Measurements from ENCODE around the gene QRFP.

Gene QRFP

DNA sequence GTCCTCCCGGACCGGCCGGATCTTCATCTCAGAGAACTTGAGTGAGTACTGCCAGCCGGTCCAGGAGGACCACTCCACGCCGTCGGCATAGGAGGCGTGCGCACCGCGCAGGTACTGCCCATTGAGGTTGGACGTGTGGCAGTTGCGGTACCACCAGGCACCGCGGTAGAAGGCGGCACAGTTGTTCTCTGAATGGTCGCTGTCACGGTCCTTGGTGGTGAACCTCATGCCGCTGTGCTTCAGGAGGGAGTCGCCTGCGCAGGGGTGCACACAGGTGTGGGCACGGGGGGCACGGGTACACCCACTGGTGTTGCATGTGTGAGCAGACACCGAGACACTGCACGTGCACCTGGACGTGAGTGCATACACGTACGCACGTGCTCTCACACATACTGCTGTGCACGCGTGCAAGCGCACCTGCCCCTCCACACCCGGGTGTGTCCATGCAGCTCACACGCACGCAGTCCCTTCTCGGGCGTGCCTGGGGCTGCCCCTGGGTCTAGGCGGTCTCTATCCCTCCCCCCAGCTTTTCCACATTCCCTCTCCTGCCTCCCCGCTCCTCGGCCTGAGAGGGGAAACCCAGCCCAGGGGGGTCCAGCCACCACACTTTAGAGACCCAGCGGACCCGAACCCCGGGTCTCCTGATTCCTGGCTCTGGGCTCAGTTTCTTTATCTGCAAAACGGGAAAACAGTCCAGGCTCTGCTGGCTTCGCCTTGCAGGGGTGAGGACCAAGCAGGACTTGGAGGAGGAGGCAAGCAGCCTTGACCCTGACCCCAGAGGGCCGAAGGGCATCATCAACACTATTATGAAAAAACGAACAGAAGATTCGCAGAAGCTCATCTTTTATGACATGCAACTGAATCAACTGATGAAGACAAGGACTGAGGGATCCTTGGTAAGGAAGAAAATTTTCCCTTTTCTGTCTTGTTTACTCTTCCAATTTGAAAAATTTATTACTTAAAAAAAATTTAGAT lies 7.7 kb upstream of the QRFP start:
- DNase-seq: no peak

- DNase-seq: no peak
Measured at GRCh38 chr9:130903194-130904069, 6.8 kb upstream of the QRFP start.

DNA sequence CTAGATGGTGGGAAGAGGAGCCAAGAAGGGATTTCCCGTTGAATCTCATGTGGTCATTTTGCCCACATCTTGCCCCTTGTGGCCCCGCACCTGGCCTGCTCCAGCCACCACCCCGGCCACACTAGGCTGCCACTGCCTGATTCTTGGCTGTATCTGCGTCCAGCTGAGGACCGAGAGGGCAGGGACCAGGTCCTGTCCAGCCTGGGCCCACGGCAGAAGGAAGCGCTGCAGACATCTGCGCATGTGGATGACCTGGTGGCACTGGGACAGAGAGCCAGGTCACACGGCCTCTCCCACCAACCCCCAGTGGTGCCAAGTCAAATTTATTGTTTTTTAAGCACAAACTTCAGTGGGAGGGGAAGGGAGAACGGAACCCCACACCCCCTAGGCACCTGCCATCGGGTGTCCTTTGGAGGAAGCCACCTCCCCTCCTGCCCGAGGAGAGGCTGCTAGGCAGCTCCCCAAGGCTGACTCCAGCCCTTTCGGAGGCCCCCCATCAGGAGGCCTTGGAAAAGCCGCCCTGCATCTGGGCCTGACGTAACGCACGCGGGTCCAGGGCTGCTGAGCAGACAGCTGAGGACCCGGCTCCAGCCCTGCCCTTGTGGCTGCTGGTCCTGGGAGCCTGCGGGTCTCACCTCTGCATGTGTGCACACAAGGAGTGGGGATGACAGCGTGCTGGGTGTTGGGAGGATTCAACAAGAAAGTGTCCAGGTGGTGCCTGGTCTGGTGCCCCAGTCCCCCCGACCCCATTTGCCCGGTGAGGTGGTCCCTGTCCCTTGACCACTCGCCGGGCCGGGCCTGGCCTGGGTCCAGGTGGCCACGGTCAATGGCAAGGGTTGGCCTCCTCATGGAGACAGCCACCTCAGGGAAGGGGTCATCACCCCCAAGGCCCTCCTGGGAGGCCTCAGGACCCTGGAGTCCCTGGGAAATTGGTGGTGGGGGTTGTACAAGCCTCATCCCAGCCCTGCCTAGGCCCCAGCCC lies 5.9 kb upstream of the QRFP start:
- DNase-seq: no peak

DNA sequence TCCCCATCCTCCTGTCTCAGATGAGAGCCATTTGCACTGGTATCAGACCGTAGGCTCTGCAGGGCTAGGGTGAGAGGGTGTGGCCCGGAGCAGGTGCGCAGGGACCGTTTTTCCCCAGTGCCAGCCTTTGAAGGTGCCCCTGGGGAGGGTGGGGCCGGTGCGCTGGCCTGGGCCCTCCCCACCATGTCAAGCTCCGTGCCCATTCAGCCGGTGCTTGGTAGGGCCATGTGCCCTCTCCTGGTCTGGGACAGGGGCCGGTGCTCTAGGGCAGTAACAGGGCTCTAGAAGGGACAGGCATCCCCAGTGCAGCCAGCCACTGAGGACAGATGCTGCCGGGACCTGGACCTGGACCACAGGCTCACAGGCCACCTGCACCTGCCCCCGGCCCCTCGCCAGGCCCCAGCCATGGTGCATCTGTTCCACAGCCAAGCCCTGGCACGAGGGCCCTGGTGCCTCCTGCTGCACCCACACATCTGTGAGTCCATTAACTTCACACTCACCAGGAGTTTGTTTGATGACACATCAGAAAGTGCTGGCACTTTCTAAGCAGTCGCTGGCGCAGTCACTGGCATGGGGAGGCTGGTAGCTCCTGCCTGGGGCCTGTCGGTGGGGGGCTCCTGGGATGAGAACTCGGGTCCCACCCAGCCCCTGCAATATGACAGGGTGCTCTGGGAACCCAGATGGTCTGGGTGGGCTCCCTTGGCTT lies 5.0 kb upstream of the QRFP start:
- no peak for DNase-seq

DNA sequence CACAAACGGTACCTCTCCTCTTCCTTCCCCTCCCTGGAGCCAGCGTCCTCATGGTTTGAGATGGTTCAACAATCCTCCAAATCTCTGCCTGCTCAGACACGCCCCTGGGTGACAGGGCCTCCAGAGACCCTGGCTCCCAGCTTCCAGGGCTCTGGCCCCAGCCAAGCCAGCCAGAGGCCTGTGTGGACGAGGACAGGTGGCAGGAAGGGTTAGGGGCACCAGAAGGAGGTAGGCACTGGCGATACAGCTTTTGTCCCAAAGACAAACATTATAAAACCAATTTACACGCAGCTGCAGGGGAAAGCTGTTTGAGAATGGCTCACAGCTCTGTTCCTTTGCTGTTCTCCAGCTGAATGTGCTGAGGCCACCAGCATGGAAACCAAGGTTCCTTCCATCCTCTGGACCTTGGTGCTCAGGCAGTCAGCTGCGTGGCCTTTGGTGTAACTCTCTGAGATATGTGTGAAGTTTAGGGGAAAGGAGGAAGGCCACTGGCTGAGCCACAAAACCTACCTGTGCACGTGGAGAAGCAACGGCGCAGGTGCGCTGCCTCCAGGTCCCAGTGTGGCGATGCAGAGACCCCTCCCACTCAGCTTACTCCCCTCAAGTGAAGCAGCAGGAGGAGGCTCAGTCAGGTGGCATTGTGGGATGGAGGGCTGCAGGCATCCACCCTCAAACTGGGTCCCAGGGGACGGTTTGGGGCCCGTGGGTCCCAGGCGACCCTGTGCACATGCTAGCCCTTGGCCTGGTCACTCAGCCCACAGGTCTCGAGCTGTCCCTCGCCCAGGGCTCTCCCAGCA lies 4.3 kb upstream of the QRFP start:
- no peak for DNase-seq

DNA sequence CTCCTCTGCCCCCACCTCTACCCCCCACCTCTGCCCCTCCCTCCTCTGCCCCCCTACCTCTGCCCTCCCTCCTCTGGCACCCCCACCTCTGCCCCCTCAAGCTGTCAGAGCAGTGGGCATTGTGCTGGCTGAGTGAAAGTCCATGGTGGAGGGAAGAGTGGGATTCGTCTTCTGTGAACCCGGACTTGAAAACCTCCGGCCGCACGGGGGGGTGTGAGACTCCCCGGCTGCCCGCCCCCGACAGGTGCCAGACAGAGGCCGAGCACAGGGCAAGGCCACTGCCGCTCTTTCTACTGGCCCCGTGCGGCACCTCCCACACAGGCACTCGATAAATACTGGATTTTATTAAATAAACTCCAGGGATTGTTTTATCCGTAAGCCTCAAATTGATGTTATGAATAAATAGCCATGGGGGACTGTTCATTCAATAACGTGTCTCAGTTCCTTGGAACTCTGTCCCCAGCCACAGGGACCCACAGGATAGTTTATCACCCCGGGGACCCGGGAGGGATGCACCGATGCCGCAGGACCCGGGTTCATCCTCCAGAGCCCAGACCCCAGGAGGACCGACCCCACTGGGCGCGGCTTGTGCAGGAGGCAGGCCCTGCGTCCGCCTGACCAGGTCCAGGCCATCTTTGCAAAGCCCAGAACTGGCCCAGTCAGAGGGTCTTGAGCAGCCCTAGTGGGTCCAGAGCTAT lies 2.6 kb upstream of the QRFP start:
- no peak for DNase-seq

DNA sequence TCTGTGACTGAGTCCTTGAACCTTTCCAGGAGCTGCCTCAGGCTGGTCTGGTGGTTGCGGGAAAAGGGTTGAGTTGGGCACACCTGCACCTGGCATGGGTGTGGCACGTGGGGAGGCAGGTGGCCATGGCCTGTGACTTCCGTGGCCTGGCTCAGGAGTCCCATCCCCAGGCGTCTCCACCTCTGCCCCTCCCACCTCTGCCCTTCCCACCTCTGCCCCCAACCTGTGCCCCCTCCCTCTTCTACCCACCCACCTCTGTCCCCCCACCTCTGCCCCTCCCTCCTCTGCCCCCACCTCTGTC lies 1.9 kb upstream of the QRFP start:
- DNase-seq: no peak

DNA sequence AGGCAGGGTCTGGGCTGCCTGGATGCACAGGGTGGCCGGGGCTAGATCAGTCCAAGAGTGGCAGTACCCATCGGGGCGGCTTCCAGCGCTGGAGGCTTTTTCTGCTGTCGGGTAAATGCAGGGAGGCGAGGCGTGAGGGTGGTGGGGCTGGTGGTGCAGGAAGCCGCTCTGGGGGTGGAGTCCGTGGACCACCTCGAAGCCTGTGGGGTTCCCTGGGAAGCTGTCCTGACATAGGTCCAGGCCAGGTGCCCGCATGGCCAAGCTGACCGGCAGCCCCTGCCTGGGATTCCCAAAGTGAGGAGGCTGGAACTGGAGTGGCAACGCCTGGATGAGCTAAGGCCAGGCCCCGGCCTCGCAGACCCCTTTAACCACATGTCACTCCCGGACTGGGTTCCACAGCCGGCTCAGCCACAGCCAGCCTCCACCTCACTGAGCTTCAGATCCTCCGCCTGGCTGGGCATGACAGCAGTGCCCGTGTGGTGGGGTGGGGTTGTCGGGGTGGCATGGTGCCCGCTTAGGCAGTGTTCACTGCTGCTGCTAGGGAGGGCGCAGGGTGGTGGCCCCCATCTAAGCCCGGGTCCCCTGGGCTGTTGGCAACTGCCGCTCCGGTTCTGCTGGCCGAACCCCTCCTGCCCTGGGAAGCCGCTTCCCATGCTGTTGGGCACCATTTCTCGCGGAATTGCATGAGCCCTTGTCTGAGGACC lies 1.4 kb upstream of the QRFP start:
- DNase-seq: no peak

DNA sequence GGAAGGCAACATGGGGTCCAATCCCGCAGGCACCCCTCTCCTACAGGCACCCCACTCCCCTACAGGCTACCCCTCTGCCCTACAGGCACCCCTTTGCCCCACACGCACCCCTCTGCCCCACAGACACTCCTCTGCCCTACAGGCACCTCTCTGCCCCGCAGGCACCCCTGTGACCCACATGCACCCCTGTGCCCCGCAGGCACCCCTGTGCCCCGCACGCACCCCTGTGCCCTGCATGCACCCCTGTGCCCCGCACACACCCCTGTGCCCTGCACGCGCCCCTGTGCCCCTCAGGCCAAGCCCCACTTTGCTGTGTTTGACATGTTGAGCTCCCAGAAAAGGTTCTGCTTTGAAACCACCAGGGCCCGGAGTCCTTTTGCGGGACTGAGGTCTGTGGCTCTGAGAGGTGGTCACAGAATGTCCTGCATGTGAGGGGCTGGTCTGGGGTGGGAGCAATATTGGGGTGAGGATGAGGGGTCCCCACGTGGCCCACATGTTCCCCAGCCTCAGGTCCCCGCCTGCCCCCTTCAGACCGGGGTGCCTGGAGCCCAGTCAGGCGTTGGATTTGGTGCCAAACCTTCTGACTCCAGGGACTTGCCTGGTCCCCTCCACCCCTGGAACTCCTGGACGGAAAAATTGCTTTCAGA lies 616 bp upstream of the QRFP start:
- no peak for DNase-seq

DNA sequence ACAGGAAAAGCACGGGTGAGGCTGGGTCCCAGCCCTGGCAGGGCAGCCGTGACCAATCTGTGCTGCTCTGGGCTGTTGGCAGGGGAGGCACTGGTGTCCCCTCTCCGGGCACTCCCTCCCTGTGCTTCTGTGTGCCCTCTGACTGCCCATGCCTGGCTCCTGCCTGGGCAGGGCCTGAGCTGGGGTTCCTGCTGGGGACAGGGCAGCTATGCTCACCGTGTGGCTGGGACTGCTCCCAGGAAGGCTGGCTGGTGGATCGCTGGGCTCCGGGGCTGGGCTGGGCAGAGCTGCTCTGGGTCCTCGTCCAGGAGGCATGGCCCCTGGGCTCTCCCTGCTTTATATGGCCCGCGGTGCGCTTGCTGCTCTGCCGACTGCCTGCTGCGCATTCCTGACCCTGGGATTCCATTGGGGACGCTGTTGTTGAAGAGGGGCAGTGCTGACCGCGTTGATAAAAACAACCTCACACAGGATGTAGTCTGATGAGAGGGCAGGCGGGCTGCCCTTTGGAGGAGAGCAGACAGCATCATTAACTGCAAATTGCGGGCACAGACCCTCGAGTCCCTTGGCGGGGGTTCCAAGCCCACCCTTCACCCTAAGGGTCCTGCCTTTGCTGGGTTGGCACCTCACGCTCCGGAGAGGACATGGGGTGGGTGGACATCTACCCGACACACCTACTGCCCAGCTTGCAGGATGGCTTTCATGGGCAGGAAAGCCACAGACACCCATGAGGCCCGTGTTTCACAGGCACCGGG lies 955 bp downstream of the QRFP start:
- no peak for DNase-seq

DNA sequence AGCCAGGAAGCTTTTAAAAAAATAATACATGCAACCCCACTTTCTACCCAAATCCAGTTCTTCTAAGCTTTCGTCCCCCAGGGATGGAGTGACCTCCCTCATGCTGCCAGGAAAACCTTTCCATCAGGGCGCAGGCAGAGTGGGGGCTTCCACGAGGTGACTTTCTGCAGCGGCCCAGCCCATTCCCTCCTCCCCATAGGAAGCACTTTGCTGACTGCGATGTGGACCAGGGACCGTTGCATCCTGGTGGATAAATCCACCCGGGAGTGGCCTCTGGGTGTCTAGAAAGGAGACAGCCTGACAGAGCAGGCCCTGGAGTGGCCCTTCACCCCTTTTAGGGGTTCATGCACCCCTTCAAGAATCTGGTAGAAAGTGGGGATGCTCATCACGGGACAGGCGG lies 1.6 kb downstream of the QRFP start:
- no peak for DNase-seq

GRCh38 chr9:130894546-130894945 lies 2.1 kb downstream of the QRFP start:
- DNase-seq: no peak

- peak; percentile 89 to 90 for DNase-seq
Measured at GRCh38 chr9:130893341-130894101, 3.1 kb downstream of the QRFP start.

- peak in 1 of 2 donors; percentile 7 for DNase-seq
Measured at GRCh38 chr9:130892477-130893304, 3.9 kb downstream of the QRFP start.

- no peak for DNase-seq
Measured at GRCh38 chr9:130891688-130892476, 4.7 kb downstream of the QRFP start.

All from inflammatory macrophage (primary cell).